Transverse colon (tissue), 4 donors: ENCODE measurements around the gene GRB7.

Experiments used
- EP300 ChIP-seq: sonication (generic); formaldehyde crosslinking; IDR thresholded peaks from one replicate; pipeline ENCODE4 v1.6.1; 2017; ENCODE audit warnings: antibody characterized with exemption, low read depth
- POLR2A ChIP-seq: fragments of 450-650 bp; IDR thresholded peaks from one replicate; pipeline ENCODE4 v1.6.1; 2016; ENCODE audit warnings: antibody characterized with exemption, mild to moderate bottlenecking, moderate library complexity
- POLR2AphosphoS5 ChIP-seq, 3 donors: sonication (generic); formaldehyde crosslinking; IDR thresholded peaks; one replicate each; pipeline ENCODE4 v1.6.1; 2016; ENCODE audit warnings: antibody characterized with exemption in 3 of 3
- TF ChIP-seq, protein P1 (sequence below), 5 experiments: fragments of 200-600 bp in 3 of 5; fragments of 450-650 bp in 2 of 5; sonication (generic) in 3 of 5; IDR thresholded peaks; 1 replicate in 2 of 5; 2 replicates in 3 of 5; pipeline ENCODE4 v1.5.1; 2016 to 2017; ENCODE audit warnings: antibody characterized with exemption in 5 of 5, inconsistent platforms in 3 of 5, mild to moderate bottlenecking in 2 of 5, moderate library complexity in 1 of 5

DNA sequence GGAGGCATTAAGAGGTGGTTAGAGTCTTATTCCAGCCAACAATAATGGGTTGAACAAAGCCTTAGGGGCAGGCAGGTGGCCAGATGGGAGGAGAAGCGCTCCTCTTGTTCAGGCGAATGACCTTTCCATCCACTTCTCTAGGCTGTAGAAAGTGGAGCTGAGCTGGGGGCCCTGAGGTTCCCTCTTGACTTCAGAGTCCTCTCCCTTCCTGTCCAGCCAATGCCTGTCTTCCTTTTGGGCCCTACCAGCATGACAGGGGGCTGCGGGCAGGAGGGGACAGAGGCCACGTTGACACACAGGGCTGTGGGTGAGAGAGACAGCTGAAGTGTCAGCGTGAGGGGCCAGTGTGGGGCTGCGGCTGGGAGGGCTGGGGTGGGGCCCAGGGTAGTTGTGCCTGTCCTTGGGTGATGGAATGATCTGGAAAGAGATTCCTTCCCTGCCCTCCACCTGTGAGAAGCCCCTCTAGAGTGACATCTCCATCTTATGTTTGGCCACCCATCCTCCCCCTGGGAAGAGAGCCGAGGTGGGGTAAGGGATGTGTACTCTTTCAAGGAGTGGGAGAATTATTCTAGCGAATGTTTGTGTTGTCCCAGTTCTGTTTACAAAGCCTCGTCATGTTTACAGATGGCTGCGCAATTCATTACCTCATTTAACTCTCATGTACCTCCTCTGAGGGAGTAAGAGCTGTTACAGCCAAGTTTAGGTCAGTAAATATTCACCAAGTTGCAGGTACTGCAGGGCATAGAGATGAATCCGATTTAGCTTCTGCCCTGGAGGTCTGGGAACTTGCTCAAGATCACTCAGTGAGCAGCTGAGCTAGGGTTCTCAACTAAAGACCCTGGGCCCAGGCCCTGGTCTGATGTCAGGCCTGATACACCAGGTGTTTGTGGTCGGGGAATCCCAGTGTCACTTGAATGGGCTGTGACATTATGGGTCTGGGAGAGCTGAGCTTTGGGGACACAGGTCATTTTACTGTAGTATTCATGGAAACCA is 34.5 kb upstream of the GRB7 start:
- TF ChIP-seq, protein P1, sequence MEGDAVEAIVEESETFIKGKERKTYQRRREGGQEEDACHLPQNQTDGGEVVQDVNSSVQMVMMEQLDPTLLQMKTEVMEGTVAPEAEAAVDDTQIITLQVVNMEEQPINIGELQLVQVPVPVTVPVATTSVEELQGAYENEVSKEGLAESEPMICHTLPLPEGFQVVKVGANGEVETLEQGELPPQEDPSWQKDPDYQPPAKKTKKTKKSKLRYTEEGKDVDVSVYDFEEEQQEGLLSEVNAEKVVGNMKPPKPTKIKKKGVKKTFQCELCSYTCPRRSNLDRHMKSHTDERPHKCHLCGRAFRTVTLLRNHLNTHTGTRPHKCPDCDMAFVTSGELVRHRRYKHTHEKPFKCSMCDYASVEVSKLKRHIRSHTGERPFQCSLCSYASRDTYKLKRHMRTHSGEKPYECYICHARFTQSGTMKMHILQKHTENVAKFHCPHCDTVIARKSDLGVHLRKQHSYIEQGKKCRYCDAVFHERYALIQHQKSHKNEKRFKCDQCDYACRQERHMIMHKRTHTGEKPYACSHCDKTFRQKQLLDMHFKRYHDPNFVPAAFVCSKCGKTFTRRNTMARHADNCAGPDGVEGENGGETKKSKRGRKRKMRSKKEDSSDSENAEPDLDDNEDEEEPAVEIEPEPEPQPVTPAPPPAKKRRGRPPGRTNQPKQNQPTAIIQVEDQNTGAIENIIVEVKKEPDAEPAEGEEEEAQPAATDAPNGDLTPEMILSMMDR (IDR thresholded peaks at IDR 0.05): no peak
- TF ChIP-seq POLR2A: no peak
- TF ChIP-seq EP300: no peak
- TF ChIP-seq POLR2AphosphoS5 (IDR thresholded peaks at IDR 0.05): no peak
